ENCODE measurements around the gene PAM16.

DNA sequence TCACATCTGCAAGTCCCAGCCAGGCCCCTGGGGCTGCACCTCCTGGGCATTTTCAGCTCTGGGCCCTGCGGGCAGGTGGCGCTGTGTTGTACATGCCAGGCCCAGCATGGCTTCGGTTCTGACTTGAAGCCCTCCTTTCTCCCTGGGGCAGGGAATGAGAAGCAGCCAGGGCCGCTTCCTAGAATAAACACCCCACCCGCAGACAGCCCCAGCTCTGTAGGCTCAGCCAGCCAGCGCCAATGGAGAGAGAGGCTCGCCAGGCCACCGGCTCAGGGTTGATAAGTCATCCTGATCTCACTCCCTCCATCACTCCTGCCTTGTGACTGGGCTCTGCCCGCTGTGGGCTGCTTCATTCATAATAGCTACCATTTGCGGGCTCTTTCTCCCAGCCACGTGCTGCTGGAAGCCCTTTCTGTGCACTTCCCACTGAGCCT is 41.3 kb downstream of the PAM16 start:
- TF ChIP-seq, protein P1, sequence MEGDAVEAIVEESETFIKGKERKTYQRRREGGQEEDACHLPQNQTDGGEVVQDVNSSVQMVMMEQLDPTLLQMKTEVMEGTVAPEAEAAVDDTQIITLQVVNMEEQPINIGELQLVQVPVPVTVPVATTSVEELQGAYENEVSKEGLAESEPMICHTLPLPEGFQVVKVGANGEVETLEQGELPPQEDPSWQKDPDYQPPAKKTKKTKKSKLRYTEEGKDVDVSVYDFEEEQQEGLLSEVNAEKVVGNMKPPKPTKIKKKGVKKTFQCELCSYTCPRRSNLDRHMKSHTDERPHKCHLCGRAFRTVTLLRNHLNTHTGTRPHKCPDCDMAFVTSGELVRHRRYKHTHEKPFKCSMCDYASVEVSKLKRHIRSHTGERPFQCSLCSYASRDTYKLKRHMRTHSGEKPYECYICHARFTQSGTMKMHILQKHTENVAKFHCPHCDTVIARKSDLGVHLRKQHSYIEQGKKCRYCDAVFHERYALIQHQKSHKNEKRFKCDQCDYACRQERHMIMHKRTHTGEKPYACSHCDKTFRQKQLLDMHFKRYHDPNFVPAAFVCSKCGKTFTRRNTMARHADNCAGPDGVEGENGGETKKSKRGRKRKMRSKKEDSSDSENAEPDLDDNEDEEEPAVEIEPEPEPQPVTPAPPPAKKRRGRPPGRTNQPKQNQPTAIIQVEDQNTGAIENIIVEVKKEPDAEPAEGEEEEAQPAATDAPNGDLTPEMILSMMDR (IDR thresholded peaks at IDR 0.05; ENCODE audit: poor library complexity, severe bottlenecking), result peak; percentile 37
- TF ChIP-seq POLR2AphosphoS5 (IDR thresholded peaks at IDR 0.05), result no peak
